Subcutaneous adipose tissue (tissue), 4 donors: Measurements from ENCODE around the gene FBXL13. TPM values are rescaled to one million over a fixed set of nuclear protein-coding genes. Genes with fewer than 3 reads are reported as not detected.

Experiments used
- CTCF ChIP-seq: fragments of 450-650 bp; IDR thresholded peaks from one replicate; pipeline ENCODE4 v1.5.1; 2016; ENCODE audit warnings: low read depth, mild to moderate bottlenecking, control low read depth, antibody characterized with exemption, moderate library complexity
- small RNA-seq: library from RNA; depleted of rRNA; stranded (forward); fragments of <200 nt; gene quantifications from one replicate; pipeline ENCODE3, GENCODE V24; 2016
- total RNA-seq, 4 donors: library from RNA; depleted of rRNA; stranded (reverse); fragments of >200 nt; gene quantifications; one replicate each; pipeline ENCODE4 v1.1.0, GENCODE V29; 2016

Gene FBXL13
- total RNA-seq, 4 donors from 2014 or later: 0.88 to 2.4 TPM; not detected in 2

- TF ChIP-seq CTCF: no peak
Observed at GRCh38 chr7:102814025-102814471, 260.5 kb downstream of the FBXL13 start.

GRCh38 chr7:102813191-102814024, 261.2 kb downstream of the FBXL13 start:
- no peak for TF ChIP-seq CTCF

GRCh38 chr7:102811942-102812678, 262.5 kb downstream of the FBXL13 start:
- TF ChIP-seq CTCF: no peak

GRCh38 chr7:102810916-102811315, 263.7 kb downstream of the FBXL13 start:
- TF ChIP-seq CTCF: no peak

GRCh38 chr7:102806613-102807012, 268.0 kb downstream of the FBXL13 start:
- no peak for TF ChIP-seq CTCF

Small RNA genes within 50 kb of the gene (small RNA-seq; reads per million reads assigned to genes)
- not detected for gene RNU6-1136P

Other genes with a start within 250 kb of the FBXL13 start
- gene LRRC17, start 161.8 kb downstream of the FBXL13 start, total RNA-seq: 1 to 10 TPM; 2.3 to 4.5 (median 3.9) TPM
- 10 to 100 TPM; 35.4 to 41.7 (median 39.7) TPM for gene ARMC10, start 344 bp upstream of the FBXL13 start, total RNA-seq
- 1 to 10 TPM; 5.7 to 8.6 (median 6.3) TPM for gene NAPEPLD, start 74.3 kb upstream of the FBXL13 start, total RNA-seq
- 10 to 100 TPM; 50.4 to 70.1 (median 60.9) TPM for gene PMPCB, start 222.6 kb upstream of the FBXL13 start, total RNA-seq